Neural cell (in vitro differentiated cells): ENCODE results near the gene MYLK. TPM values are rescaled to one million over a fixed set of nuclear protein-coding genes. Genes with fewer than 3 reads are reported as not detected.

ENCODE experiments used
- H2AFZ ChIP-seq: fragments of 200-600, 300-800 bp; sonication (generic), shearing (Covaris generic); 2 replicates; pipeline ENCODE4 v1.6.0; 2014; ENCODE audit warnings: low read depth, mild to moderate bottlenecking, antibody characterized with exemption, low read length, moderate library complexity
- H3F3A ChIP-seq: fragments of 200-600 bp; shearing (Covaris generic); 2 replicates; pipeline ENCODE4 v1.6.1; 2016; ENCODE audit warnings: mild to moderate bottlenecking, moderate library complexity, mixed read lengths, antibody characterized with exemption, low read length; ENCODE audit not compliant: insufficient read depth, poor library complexity, severe bottlenecking
- H3K27ac ChIP-seq: fragments of 200-600, 300-800 bp; sonication (generic), shearing (Covaris generic); 2 replicates; pipeline ENCODE4 v1.5.1; 2014; ENCODE audit warnings: mild to moderate bottlenecking, low read length, moderate library complexity
- H3K27me3 ChIP-seq: fragments of 300-800, 200-600 bp; sonication (generic), shearing (Covaris generic); 2 replicates; pipeline ENCODE4 v1.6.0; 2014; ENCODE audit warnings: mild to moderate bottlenecking, low read depth, low read length, moderate library complexity; ENCODE audit not compliant: insufficient read depth
- H3K36me3 ChIP-seq: fragments of 300-800, 200-600 bp; sonication (generic), shearing (Covaris generic); 2 replicates; pipeline ENCODE4 v1.5.1; 2014; ENCODE audit warnings: mild to moderate bottlenecking, antibody characterized with exemption, low read length, moderate library complexity; ENCODE audit not compliant: insufficient read depth
- H3K4me2 ChIP-seq: fragments of 300-800, 200-600 bp; sonication (generic), shearing (Covaris generic); 2 replicates; pipeline ENCODE4 v1.6.0; 2014; ENCODE audit warnings: mild to moderate bottlenecking, low read length
- H3K4me3 ChIP-seq: fragments of 300-800, 200-600 bp; sonication (generic), shearing (Covaris generic); 2 replicates; pipeline ENCODE4 v1.5.1; 2014; ENCODE audit warnings: mild to moderate bottlenecking, low read length, moderate library complexity
- H3K79me2 ChIP-seq: fragments of 200-600 bp; shearing (Covaris generic); replicated peaks from 2 replicates; pipeline ENCODE4 v1.6.0; 2014; ENCODE audit warnings: mild to moderate bottlenecking, low read length, moderate library complexity; ENCODE audit not compliant: insufficient read depth
- H3K9ac ChIP-seq: fragments of 300-800, 200-600 bp; sonication (generic), shearing (Covaris generic); 2 replicates; pipeline ENCODE4 v1.6.1; 2016; ENCODE audit warnings: mild to moderate bottlenecking, low read length, mixed read lengths
- H3K9me2 ChIP-seq: fragments of 200-600 bp; shearing (Covaris generic); 2 replicates; pipeline ENCODE4 v1.6.1; 2016; ENCODE audit warnings: mild to moderate bottlenecking, low read length, mixed read lengths; ENCODE audit not compliant: insufficient read depth
- H3K9me3 ChIP-seq: fragments of 200-600, 300-800 bp; sonication (generic), shearing (Covaris generic); 2 replicates; pipeline ENCODE4 v1.6.1; 2016; ENCODE audit warnings: mild to moderate bottlenecking, mixed run types, low read length, moderate library complexity, mixed read lengths
- H4K20me1 ChIP-seq: fragments of 200-600 bp; shearing (Covaris generic); 2 replicates; pipeline ENCODE4 v1.6.1; 2016; ENCODE audit warnings: mild to moderate bottlenecking, mixed run types; ENCODE audit not compliant: insufficient read depth
- EP300 ChIP-seq: fragments of 450-650 bp; conservative IDR thresholded peaks from 2 replicates; pipeline ENCODE4 v1.6.1; 2014; ENCODE audit warnings: antibody characterized with exemption, mild to moderate bottlenecking, moderate library complexity; ENCODE audit not compliant: poor library complexity, severe bottlenecking
- EZH2 ChIP-seq: fragments of 200-600, 300-800 bp; shearing (Covaris generic), sonication (generic); IDR thresholded peaks from 2 replicates; pipeline ENCODE4 v1.6.1; 2014; ENCODE audit warnings: antibody characterized with exemption, low read length, borderline replicate concordance, mild to moderate bottlenecking; ENCODE audit not compliant: insufficient read depth, poor library complexity, severe bottlenecking
- MXI1 ChIP-seq: fragments of 450-650 bp; conservative IDR thresholded peaks from 2 replicates; pipeline ENCODE4 v1.6.1; 2014; ENCODE audit warnings: antibody characterized with exemption, mild to moderate bottlenecking; ENCODE audit not compliant: poor library complexity, severe bottlenecking
- POLR2AphosphoS5 ChIP-seq: IDR thresholded peaks from 2 replicates; pipeline ENCODE4 v1.6.1; 2012
- RAD21 ChIP-seq: fragments of 450-650 bp; conservative IDR thresholded peaks from 2 replicates; pipeline ENCODE4 v1.6.1; 2014; ENCODE audit warnings: antibody characterized with exemption, mild to moderate bottlenecking, moderate library complexity
- SMC3 ChIP-seq: fragments of 450-650 bp; conservative IDR thresholded peaks from 2 replicates; pipeline ENCODE4 v1.6.1; 2014; ENCODE audit warnings: antibody characterized with exemption, mild to moderate bottlenecking, moderate library complexity; ENCODE audit not compliant: poor library complexity
- TAF1 ChIP-seq: IDR thresholded peaks from 2 replicates; pipeline ENCODE4 v1.6.1; 2012; ENCODE audit warnings: low read depth
- polyA plus RNA-seq: library from polyadenylated mRNA; depleted of rRNA; stranded (reverse); fragments of >200 nt; gene quantifications from 2 replicates; pipeline ENCODE4 v1.2.3, GENCODE V29; 2014
- TF ChIP-seq, protein P1 (sequence below): IDR thresholded peaks from 2 replicates; pipeline ENCODE4 v1.6.1; 2012; ENCODE audit warnings: borderline replicate concordance
- TF ChIP-seq, protein P2 (sequence below): fragments of 450-650 bp; IDR thresholded peaks from 2 replicates; pipeline ENCODE4 v1.5.1; 2014; ENCODE audit warnings: antibody characterized with exemption, mild to moderate bottlenecking, moderate library complexity; ENCODE audit not compliant: poor library complexity, severe bottlenecking

MYLK gene
- polyA plus RNA-seq, 1 donor from 2014 or later, result 0.43 TPM

DNA sequence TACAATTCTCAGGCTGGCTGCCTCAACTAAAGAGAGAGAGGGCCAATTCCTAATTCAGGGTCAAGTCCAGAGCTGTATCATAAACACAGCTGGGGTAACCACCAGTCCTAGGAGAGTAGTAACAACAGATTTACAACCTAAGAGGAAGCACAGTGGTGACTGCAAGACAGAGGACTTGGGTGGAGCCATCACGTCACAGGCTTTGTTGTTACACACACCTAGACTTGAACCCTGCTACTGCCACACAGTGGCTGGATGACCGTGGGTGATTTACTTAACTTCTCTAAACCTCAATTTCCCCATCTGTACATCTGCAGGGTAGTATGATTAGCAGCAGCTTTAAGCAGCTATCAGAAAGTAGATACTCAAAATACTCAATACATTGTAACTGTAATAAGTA is 78.6 kb downstream of the MYLK start:
- no peaks in the 10 kb centered on the region for H3K9me2 ChIP-seq
- no peaks in the 10 kb centered on the region for H3K27me3 ChIP-seq
- H2AFZ ChIP-seq, result no peak overlapping the region
- H3K9me3 ChIP-seq, result no peaks in the 10 kb centered on the region
- no peaks in the 10 kb centered on the region for H4K20me1 ChIP-seq
- H3K4me3 ChIP-seq, result no peak overlapping the region
- no peaks in the 10 kb centered on the region for H3K79me2 ChIP-seq
- H3K9ac ChIP-seq, result no peak overlapping the region
- H3F3A ChIP-seq, result no peaks in the 10 kb centered on the region
- no peak overlapping the region for H3K4me2 ChIP-seq
- TF ChIP-seq, protein P1, sequence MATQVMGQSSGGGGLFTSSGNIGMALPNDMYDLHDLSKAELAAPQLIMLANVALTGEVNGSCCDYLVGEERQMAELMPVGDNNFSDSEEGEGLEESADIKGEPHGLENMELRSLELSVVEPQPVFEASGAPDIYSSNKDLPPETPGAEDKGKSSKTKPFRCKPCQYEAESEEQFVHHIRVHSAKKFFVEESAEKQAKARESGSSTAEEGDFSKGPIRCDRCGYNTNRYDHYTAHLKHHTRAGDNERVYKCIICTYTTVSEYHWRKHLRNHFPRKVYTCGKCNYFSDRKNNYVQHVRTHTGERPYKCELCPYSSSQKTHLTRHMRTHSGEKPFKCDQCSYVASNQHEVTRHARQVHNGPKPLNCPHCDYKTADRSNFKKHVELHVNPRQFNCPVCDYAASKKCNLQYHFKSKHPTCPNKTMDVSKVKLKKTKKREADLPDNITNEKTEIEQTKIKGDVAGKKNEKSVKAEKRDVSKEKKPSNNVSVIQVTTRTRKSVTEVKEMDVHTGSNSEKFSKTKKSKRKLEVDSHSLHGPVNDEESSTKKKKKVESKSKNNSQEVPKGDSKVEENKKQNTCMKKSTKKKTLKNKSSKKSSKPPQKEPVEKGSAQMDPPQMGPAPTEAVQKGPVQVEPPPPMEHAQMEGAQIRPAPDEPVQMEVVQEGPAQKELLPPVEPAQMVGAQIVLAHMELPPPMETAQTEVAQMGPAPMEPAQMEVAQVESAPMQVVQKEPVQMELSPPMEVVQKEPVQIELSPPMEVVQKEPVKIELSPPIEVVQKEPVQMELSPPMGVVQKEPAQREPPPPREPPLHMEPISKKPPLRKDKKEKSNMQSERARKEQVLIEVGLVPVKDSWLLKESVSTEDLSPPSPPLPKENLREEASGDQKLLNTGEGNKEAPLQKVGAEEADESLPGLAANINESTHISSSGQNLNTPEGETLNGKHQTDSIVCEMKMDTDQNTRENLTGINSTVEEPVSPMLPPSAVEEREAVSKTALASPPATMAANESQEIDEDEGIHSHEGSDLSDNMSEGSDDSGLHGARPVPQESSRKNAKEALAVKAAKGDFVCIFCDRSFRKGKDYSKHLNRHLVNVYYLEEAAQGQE, result no peak
- TF ChIP-seq SMC3, result no peak
- no peak for TF ChIP-seq POLR2AphosphoS5
- no peak for TF ChIP-seq TAF1
- TF ChIP-seq RAD21, result no peak
- TF ChIP-seq, protein P2, sequence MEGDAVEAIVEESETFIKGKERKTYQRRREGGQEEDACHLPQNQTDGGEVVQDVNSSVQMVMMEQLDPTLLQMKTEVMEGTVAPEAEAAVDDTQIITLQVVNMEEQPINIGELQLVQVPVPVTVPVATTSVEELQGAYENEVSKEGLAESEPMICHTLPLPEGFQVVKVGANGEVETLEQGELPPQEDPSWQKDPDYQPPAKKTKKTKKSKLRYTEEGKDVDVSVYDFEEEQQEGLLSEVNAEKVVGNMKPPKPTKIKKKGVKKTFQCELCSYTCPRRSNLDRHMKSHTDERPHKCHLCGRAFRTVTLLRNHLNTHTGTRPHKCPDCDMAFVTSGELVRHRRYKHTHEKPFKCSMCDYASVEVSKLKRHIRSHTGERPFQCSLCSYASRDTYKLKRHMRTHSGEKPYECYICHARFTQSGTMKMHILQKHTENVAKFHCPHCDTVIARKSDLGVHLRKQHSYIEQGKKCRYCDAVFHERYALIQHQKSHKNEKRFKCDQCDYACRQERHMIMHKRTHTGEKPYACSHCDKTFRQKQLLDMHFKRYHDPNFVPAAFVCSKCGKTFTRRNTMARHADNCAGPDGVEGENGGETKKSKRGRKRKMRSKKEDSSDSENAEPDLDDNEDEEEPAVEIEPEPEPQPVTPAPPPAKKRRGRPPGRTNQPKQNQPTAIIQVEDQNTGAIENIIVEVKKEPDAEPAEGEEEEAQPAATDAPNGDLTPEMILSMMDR, result no peak
- TF ChIP-seq EZH2, result no peak
- no peak for TF ChIP-seq EP300
- no peak for TF ChIP-seq MXI1
- no peaks in the 10 kb centered on the region for H3K36me3 ChIP-seq
- no peak overlapping the region for H3K27ac ChIP-seq

DNA sequence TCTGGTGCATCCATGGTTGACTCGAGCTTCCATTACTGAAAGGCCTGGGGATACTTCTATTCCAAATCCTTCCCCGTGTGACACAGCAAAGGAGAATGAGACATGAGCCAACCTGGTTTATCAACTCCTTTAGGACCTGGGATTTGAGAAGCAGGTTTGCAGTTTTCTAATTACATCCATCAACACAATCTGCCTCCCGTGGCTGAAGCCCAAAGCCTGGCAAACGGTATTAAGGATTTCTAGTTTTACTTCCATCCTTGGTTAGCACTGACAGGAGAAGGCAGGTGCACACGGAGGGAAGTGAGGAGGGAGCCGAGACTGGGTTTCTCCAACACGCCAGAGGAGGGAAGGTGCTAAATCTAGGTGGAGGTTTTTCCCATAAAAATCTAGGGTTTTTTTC is 79.0 kb downstream of the MYLK start:
- Histone ChIP-seq H3K4me3 (no peak overlapping the region), H4K20me1 (no peaks in the 10 kb centered on the region), H3K9me2 (no peaks in the 10 kb centered on the region), H3K27ac (no peak overlapping the region), H3K79me2 (no peaks in the 10 kb centered on the region), H3K9me3 (no peaks in the 10 kb centered on the region), H3K4me2 (no peak overlapping the region), H2AFZ (no peak overlapping the region), H3K36me3 (no peaks in the 10 kb centered on the region), H3K27me3 (no peaks in the 10 kb centered on the region), H3F3A (no peaks in the 10 kb centered on the region), H3K9ac (no peak overlapping the region)
- TF ChIP-seq EP300, result no peak
- no peak for TF ChIP-seq SMC3
- TF ChIP-seq MXI1, result no peak
- TF ChIP-seq, protein P2, result no peak
- TF ChIP-seq RAD21, result no peak
- TF ChIP-seq EZH2, result no peak
- TF ChIP-seq, protein P1, result no peak
- no peak for TF ChIP-seq TAF1
- no peak for TF ChIP-seq POLR2AphosphoS5
